Activated T-helper 1 cell treated with anti-CD3 and anti-CD28 coated beads, Interleukin-12 subunit alpha, Interleukin-12 subunit beta, Interleukin-2, Interleukin-4 antibody, amounts not matched to agents 30 ng/mL and 10 ng/mL and 1 ng/mL, durations not matched to agents 14 hours and 24 hours and 36 hours (primary cell): ENCODE measurements around the gene GRIA4. TPM values are rescaled to one million over a fixed set of nuclear protein-coding genes. Genes with fewer than 3 reads are reported as not detected.

Experiments
- DNase-seq: peaks from one replicate; pipeline ENCODE4 v3.0.0; 2021; ENCODE audit warnings: low spot score
- H3K27ac Mint-ChIP-seq: one replicate; pipeline ENCODE4 v1.8.0; 2021; ENCODE audit warnings: mild to moderate bottlenecking, mixed read lengths
- H3K27me3 Mint-ChIP-seq: one replicate; pipeline ENCODE4 v1.8.0; 2022; ENCODE audit warnings: mild to moderate bottlenecking, moderate library complexity, mixed read lengths; ENCODE audit not compliant: insufficient read depth
- H3K36me3 Mint-ChIP-seq: one replicate; pipeline ENCODE4 v1.8.0; 2021; ENCODE audit warnings: low read depth, mixed read lengths
- H3K4me1 Mint-ChIP-seq: one replicate; pipeline ENCODE4 v1.8.0; 2021; ENCODE audit warnings: low read depth, mixed read lengths
- H3K4me3 Mint-ChIP-seq: one replicate; pipeline ENCODE4 v1.8.0; 2021; ENCODE audit warnings: mild to moderate bottlenecking, moderate library complexity, mixed read lengths
- H3K9me3 Mint-ChIP-seq: one replicate; pipeline ENCODE4 v1.8.0; 2021; ENCODE audit warnings: mixed read lengths
- intact Hi-C: fragments of 100-400 bp; cut with micrococcal nuclease; formaldehyde crosslinking; loops from one replicate; pipeline ENCODE4 v1.15.1; 2024
- total RNA-seq: library from RNA; stranded (reverse); gene quantifications from 2 replicates; pipeline ENCODE4 v1.2.3, GENCODE V29; 2022

Gene GRIA4
- not detected in 2 replicates for total RNA-seq

DNA sequence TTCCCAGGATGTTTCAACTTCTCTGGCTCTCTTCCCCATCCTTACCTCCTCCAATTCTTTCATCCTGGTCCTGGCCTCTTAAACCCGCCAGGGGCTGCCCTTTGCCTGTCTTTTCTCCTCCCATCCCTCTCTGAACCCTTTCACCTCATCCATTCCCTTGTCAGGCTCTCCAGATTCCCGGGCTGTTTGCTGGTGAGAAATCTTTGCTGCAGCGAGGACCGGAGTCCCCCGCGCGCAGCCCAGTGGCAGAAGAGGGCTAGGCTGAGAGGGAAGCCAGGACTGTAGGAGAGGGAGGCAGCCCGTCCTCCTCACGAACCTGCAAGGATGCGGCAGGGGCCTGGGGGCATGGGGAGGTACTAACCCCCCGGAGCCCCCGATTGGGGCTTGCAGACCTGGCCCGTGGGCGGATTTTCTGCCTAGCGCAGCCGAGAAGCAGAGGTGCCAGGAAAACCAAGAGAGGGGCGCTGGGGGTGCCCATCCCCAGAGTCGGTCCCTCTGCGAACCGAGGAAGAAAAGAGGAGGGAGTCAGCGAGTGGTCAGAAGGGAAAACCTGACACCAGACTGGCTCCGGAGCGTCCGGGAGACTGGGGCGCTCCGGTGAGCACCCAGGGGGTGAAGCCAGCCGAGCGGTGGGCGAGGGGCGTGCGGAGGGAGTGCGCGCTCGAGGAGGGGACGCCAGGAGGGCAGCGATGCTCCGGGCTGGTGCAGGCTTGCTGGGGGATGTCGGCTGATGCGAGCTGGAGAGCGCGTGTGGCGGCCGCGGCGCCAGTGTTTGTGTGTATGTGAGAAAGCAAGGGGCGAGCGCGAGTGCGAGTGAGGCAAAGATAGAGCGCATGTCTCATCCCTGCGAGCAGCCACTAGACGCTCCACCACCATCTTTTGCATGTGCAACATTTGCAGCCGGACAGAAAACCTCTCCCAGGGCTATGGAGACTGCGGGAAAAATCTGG is at the start of gene GRIA4:
Gene GRIA4 (plus strand): TSS at position 242 of the 950 bp plus-strand sequence. CDS start 925 bp downstream, outside the sequence.
- H3K4me3 Mint-ChIP-seq: peak within 1 kb of the TSS; percentile 27

DNA sequence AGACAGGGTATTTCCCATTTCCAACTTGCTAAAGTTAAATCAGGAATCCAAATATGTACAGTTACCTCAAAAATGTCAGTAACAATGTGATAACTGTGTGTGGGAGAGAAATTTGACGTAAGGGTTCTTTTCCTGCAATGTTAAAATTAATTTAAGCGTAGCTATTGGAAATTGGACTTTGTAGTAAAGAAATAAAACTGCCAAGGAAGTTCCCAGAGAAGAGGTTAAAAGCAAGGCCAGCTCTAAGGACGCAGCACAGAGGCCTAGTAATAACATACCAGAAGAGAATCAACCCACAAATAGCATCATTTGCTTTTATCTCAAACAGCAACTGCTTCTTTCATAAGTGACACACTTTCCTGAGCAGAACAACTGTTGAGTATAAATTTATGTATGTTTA is 36.8 kb upstream of the GRIA4 start:
- intact Hi-C loops: no loop called here
- DNase-seq: no peak
- Mint-ChIP-seq H3K4me1 (no peaks in the 10 kb centered on the region), H3K27me3 (no peaks in the 10 kb centered on the region), H3K36me3 (no peaks in the 10 kb centered on the region), H3K9me3 (no peaks in the 10 kb centered on the region), H3K4me3 (no peak overlapping the region), H3K27ac (no peak overlapping the region)

More for the DNA sequence above, at the start of gene GRIA4:
- no peaks in the 10 kb centered on the region for H3K36me3 Mint-ChIP-seq
- H3K27ac Mint-ChIP-seq: no peak within 1 kb of the TSS
- DNase-seq: no peak
- no peaks in the 10 kb centered on the region for H3K9me3 Mint-ChIP-seq
- no peaks in the 10 kb centered on the region for H3K4me1 Mint-ChIP-seq
- peaks cover 29% of the 10 kb centered on the region for H3K27me3 Mint-ChIP-seq
- intact Hi-C loops: no loop called here

GRCh38 chr11:105574974-105575373 is 34.9 kb upstream of the GRIA4 start:
- Mint-ChIP-seq H3K9me3 (no peaks in the 10 kb centered on the region), H3K27me3 (no peaks in the 10 kb centered on the region), H3K4me1 (no peaks in the 10 kb centered on the region), H3K27ac (no peak overlapping the region), H3K36me3 (no peaks in the 10 kb centered on the region), H3K4me3 (no peak overlapping the region)
- DNase-seq: no peak
- intact Hi-C loops: no loop called here

DNA sequence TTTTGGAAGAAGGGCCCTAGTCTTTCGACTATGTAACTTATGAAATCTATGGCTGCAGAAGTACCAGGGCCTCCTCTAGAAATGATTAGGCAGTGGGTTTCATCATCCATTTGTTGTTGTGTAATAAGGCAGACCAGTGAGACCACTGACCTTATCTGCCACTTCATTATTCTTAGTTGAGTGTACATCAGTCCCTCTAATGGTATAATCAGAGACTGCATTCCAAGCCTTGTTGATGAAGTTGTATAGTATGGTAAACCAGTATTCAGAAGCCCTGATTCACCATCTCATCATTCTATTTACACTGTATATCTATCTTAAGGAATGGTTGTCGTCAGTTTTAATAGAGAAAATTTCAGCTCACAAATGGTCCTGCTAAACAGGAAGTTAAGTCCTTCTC is 32.2 kb upstream of the GRIA4 start:
- Mint-ChIP-seq H3K36me3 (no peaks in the 10 kb centered on the region), H3K4me3 (no peak overlapping the region), H3K9me3 (no peaks in the 10 kb centered on the region), H3K4me1 (no peaks in the 10 kb centered on the region), H3K27me3 (no peaks in the 10 kb centered on the region), H3K27ac (no peak overlapping the region)
- DNase-seq: no peak
- intact Hi-C loops: no loop called here

GRCh38 chr11:105579111-105579510 is 30.8 kb upstream of the GRIA4 start:
- Mint-ChIP-seq H3K4me3 (no peak overlapping the region), H3K4me1 (no peaks in the 10 kb centered on the region), H3K27ac (no peak overlapping the region), H3K27me3 (no peaks in the 10 kb centered on the region), H3K9me3 (no peaks in the 10 kb centered on the region), H3K36me3 (no peaks in the 10 kb centered on the region)
- no peak for DNase-seq
- intact Hi-C loops: no loop called here

DNA sequence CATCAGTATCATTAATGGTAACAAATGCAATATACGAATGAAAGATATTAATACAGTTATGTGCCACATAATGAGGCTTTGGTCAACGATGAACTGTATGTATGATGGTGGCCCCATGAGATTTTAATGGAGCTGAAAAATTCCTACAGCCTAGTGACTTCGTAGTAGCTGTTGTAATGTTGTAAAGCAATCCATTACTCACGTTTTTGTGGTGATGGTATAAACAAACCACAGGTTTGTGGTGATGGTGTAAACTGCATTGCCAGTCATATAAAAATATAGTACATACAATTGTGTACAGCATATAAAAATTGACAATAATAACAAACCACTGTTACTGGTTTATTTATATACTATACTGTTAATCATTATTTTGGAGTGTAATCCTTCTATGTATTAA is 27.4 kb upstream of the GRIA4 start:
- Mint-ChIP-seq H3K4me1 (no peaks in the 10 kb centered on the region), H3K36me3 (no peaks in the 10 kb centered on the region), H3K27me3 (no peaks in the 10 kb centered on the region), H3K9me3 (no peaks in the 10 kb centered on the region), H3K4me3 (no peak overlapping the region), H3K27ac (no peak overlapping the region)
- no peak for DNase-seq
- intact Hi-C loops: no loop called here

DNA sequence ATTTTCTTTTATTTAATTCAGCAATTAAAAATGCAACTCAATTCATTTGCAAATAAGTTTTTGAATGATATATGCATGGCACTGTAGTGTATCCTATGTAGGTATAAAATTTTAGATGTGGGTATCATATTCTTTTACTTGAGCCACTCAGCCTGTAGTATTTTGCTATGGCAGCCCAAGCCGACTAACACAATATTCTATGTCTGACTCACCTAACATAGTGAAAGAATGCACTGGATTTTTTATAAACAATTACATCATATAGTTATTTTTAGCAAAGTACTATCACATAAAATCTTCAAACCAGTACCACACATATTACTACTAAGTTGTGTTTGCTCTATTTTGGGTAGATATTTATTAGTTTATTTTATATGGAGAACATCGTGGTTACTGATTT is 21.9 kb upstream of the GRIA4 start:
- H3K9me3 Mint-ChIP-seq: no peaks in the 10 kb centered on the region

DNA sequence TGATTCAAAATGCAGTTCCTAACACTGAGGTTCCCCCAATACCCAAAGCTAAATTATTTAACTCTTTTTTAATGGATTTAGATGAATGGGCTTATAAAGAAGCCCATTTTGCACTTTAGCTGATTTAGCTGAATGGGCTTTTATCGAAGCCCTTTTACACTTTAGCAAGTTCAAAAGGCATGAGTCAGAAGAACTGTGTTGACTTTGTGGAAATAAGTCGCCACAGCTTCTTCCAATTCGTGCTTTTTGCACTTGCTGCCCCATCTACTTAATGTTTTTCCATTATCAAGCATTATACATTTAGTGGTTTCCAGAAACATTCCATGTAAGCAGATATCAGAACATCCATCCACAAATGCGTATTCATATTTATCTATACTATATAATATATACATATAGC is 20.5 kb upstream of the GRIA4 start:
- Mint-ChIP-seq H3K27me3 (no peaks in the 10 kb centered on the region), H3K4me1 (no peaks in the 10 kb centered on the region), H3K9me3 (no peaks in the 10 kb centered on the region), H3K4me3 (no peak overlapping the region), H3K27ac (no peak overlapping the region), H3K36me3 (no peaks in the 10 kb centered on the region)
- no peak for DNase-seq
- intact Hi-C loops: no loop called here

More for the DNA sequence above, 21.9 kb upstream of the GRIA4 start:
- Mint-ChIP-seq H3K36me3 (no peaks in the 10 kb centered on the region), H3K4me3 (no peak overlapping the region), H3K4me1 (no peaks in the 10 kb centered on the region), H3K27me3 (no peaks in the 10 kb centered on the region), H3K27ac (no peak overlapping the region)
- no peak for DNase-seq
- intact Hi-C loops: no loop called here

GRCh38 chr11:105592035-105592434 is 17.8 kb upstream of the GRIA4 start:
- no peak for DNase-seq
- H3K4me1 Mint-ChIP-seq: no peaks in the 10 kb centered on the region
- H3K27me3 Mint-ChIP-seq: no peaks in the 10 kb centered on the region
- no peak overlapping the region for H3K4me3 Mint-ChIP-seq
- H3K27ac Mint-ChIP-seq: no peak overlapping the region
- intact Hi-C loops: no loop called here
- no peaks in the 10 kb centered on the region for H3K36me3 Mint-ChIP-seq
- H3K9me3 Mint-ChIP-seq: no peaks in the 10 kb centered on the region

- Mint-ChIP-seq H3K36me3 (no peaks in the 10 kb centered on the region), H3K27me3 (no peaks in the 10 kb centered on the region), H3K4me3 (no peak overlapping the region), H3K9me3 (no peaks in the 10 kb centered on the region), H3K27ac (no peak overlapping the region), H3K4me1 (no peaks in the 10 kb centered on the region)
- DNase-seq: no peak
- intact Hi-C loops: no loop called here
Measured at GRCh38 chr11:105598371-105598770, 11.5 kb upstream of the GRIA4 start.

DNA sequence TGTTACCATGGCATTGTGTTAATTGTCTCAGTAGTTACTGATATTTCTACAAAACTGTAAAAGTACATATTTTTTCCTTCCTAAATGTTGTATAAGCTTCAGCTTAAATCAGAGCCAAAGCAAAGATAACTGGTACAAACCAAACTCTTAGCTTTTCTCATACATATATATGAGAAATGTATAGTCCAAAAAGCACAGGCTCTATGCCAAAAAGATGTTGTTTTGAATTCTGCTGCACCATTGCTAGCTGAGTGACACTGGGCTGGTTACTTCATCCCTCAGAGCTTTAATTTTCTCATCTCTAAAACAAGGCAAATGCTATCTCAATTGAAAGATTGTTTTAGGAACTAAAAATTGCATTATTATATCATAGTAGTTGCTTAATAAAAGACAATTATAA is 6.7 kb upstream of the GRIA4 start:
- H3K9me3 Mint-ChIP-seq: no peaks in the 10 kb centered on the region
- H3K4me1 Mint-ChIP-seq: no peaks in the 10 kb centered on the region
- DNase-seq: no peak

GRCh38 chr11:105609341-105609781 is 512 bp upstream of the GRIA4 start:
- H3K27me3 Mint-ChIP-seq: peaks cover 29% of the 10 kb centered on the region
- DNase-seq: no peak

More for the DNA sequence above, 6.7 kb upstream of the GRIA4 start:
- Mint-ChIP-seq H3K36me3 (no peaks in the 10 kb centered on the region), H3K4me3 (no peak overlapping the region), H3K27ac (no peak overlapping the region), H3K27me3 (no peaks in the 10 kb centered on the region)
- intact Hi-C loops: no loop called here

DNA sequence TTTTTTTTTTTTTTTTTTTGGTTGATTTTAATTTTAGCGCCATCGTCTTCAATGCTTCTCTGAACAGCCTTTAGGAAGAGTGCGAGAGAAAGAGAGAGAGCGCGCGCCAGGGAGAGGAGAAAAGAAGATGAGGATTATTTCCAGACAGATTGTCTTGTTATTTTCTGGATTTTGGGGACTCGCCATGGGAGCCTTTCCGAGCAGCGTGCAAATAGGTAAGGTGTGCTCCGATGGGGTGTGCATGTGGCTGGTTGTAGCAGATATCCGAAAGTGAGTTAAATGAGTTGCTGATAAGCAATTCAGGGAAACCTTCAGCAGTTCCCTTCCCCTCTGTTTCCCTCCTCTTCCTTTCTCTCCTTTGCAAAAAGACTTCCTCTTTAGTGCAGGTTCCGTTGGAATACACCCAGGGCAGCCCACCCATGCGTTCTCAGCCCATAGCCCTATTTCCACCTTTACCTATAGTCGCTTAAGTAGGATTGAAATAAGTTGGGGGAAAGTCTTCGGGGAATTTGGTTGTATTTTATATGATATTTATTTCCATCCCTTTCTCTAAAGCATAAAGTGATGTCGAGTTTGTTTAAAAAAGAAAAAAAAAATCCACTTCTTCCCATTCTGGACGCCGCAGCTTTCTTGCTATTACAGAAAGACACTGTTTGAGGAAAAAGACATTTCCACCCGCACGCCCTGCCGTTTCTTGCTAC is 1.1 kb downstream of the GRIA4 start:
- Mint-ChIP-seq H3K27me3 (peaks cover 29% of the 10 kb centered on the region), H3K4me3 (no peak overlapping the region), H3K27ac (no peak overlapping the region), H3K36me3 (no peaks in the 10 kb centered on the region), H3K9me3 (no peaks in the 10 kb centered on the region), H3K4me1 (no peaks in the 10 kb centered on the region)
- intact Hi-C loops: no loop called here
- DNase-seq: no peak

More at GRCh38 chr11:105609341-105609781, 512 bp upstream of the GRIA4 start:
- H3K4me1 Mint-ChIP-seq: no peaks in the 10 kb centered on the region
- no peaks in the 10 kb centered on the region for H3K36me3 Mint-ChIP-seq
- no peaks in the 10 kb centered on the region for H3K9me3 Mint-ChIP-seq
- no peak overlapping the region for H3K4me3 Mint-ChIP-seq
- intact Hi-C loops: no loop called here
- no peak overlapping the region for H3K27ac Mint-ChIP-seq
